ENCODE results near the gene FHOD3. TPM values are rescaled to one million over a fixed set of nuclear protein-coding genes. Genes with fewer than 3 reads are reported as not detected.
"Not testable (repeated sequence)": the region's sequence is repeated elsewhere in the genome, so short reads cannot be mapped to it uniquely, and the experiment has no call there.

The FHOD3 gene
- total RNA-seq, 1 experiment from 2014 or later = 43.0 TPM

DNA sequence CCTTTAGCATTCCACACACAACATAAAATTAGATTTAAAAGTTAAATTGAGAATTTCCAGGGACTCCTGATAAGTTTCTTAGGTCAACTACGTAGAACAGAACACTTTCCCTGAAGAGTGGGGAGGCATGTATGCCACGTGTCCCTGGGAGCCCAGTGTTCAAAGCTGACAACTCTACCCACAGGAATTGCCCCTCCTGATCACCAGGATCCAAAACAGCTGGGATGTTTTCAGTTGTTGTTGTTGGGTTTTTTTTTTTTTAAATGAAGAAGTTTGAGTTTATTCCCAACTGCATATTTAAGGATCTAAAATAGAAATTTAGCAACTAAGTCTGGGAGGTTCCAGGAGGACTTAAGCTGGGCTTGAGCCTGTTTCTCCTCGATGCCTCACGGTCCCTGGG, 430.8 kb downstream of the FHOD3 start:
- DNase-seq (ENCODE audit: low read depth) = no peak

DNA sequence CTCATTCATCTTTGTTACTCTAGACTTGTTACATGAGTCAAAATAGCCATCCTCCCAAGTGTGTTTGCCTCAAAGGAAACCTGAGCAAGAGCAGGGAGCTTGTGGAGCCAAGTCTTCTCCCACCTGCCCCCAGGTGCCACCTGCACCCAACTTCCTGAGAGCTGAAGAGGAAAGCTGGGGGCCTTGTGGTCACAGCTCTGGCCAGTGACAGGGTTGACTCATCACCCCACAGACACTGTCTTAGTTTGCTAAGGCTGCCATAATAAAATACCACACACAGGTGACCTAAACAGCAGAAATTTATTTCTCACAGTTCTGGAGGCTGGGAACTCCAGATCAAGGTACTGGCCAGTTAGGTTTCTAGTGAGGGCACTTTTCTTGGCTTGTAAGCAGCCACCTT, 431.7 kb downstream of the FHOD3 start:
- DNase-seq (ENCODE audit: low read depth) = peak; percentile 34

DNA sequence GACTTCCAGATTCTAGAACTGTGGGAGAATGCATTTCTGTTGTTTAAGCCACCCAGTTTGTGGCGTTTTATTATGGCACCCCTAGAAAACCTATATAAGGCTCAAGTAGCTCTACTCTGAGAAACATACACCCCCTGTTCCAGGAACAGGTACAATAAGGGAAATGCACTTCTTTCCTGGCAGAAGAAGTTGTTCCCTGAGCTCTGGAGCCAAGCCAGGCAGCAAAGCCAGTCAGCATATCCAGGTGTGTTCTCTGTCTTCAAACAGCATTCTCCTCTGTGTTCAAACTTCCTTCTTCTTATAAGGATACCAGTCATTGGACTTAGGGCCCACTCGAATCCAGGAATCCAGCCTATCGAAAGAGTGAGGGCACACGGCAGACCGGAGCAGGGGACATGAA, 434.8 kb downstream of the FHOD3 start:
- no peak for DNase-seq (ENCODE audit: low read depth)

DNA sequence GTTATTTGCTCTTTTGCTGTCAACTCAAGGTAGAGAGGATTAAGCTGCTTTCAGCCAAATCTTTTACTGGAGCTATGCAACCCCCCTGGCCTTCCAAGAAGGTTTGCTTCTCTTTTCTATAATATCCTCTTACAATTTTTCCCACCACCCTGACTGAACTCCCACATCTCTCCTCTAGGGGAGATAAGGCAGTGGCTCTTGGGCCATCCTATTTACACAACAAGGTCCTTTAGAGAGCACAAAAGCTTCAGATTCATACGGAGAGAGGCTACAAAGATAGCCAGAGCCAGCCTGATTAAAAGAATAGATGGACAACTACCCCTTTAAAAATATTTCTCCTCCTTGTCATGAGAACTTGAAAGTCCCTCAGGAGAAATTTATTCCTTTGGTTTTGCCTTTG, 435.6 kb downstream of the FHOD3 start:
- DNase-seq (ENCODE audit: low read depth) = no peak

DNA sequence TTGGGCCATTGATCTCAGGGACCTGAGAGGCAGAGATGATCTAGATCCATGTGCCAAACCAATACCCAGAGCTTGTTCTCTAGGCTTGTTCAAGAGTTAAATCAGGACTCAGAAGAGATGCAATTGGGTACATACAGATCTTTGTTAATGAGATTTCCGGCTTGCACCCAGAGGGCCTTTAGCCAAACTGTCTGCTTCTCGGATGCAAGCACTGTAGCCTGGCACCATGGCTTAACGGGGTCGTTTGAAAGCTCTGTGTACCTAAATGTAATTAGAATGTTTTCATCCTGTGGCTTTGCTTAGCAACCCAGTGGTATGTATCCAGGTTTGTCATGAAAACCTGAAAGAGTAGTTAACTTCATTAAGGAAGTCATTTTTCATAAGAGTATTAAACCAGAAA, 437.1 kb downstream of the FHOD3 start:
- no peak for DNase-seq (ENCODE audit: low read depth)

DNA sequence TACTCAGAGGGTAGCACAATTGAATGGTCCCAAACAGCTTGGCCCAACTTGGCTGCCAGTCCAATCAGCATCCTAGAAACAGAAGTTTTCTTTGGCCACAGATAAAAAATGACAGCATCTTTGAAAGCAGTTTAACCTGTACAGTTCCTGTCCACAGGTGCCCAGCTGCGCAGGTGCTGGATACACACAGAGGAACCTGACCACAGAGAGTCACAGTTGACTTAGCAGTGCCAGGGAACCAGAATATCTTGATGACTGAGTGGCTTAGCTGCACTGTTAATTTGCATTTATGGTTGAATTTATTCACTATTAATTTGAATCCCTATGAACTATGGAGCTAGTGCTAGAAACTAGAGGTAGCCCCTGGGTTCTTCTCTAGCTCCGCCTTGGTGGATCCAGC, 437.6 kb downstream of the FHOD3 start:
- DNase-seq (ENCODE audit: low read depth) = no peak

DNA sequence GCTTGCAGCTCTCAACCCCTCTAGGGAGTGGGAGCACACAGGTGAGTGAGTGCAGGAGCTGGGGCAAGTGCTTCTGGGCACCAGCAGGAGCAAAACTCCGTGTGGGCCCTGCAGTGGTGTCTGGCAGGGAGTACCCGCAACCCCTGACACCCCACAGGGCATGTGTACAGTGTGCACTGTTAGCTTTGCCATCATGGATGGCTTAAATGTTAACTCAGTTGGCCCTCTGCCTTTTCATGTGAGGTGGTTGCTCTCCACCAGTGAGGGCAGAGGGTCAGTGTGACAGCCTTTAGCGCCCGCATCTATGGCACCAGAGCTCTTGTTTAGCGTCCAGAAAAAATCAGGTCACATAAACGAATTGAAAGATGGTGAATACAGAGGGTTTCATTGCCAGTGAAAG, 438.6 kb downstream of the FHOD3 start:
- no peak for DNase-seq (ENCODE audit: low read depth)

DNA sequence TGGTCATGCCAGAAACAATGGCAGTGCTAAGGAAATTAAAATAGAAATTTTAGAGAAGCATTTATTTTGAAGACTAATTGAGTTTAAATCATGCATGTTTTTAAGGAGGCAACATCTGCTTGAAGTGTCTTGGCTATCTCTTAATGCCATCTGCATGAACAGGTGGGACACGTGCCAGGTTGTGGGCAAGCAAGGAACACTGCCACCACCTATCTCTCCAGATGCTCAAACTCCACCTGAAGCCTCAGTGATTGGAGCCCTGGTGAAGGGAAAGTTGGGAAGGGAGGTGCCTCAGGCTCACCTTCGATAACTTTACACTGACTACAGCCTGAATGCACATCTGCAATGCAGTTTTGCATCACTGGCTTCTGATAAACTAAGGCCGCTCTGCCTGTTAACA, 439.8 kb downstream of the FHOD3 start:
- DNase-seq (ENCODE audit: low read depth) = no peak

DNA sequence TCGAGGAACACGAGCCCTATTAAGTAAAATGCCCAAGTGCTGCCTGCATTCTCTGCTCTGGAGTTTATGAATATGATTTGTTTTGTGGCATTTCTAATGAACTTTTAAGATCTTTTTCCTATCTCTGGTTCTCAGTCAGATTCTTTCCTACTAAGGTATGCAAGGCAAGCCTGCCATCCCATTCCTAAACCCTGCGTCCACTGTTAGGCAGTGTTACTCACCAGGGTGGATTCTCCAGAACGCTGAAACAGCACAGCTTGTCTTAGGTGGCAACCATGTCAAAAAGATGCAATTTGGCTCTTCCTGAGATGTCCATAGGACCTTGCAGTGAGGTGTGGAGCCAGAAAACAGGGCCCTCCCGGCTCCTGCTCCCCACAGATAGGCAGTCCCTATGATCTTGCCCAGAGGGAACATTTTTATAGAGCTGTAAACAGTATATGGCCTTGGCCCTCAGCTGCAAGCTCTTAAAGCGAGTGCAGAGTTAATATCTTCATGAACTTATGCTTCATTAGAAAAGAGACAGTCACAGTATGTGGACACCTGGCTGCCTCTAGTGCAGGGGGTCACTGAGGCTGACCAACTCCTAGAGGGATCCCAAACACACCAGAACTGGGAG, 446.9 kb downstream of the FHOD3 start:
- no peak for DNase-seq (ENCODE audit: low read depth)

DNA sequence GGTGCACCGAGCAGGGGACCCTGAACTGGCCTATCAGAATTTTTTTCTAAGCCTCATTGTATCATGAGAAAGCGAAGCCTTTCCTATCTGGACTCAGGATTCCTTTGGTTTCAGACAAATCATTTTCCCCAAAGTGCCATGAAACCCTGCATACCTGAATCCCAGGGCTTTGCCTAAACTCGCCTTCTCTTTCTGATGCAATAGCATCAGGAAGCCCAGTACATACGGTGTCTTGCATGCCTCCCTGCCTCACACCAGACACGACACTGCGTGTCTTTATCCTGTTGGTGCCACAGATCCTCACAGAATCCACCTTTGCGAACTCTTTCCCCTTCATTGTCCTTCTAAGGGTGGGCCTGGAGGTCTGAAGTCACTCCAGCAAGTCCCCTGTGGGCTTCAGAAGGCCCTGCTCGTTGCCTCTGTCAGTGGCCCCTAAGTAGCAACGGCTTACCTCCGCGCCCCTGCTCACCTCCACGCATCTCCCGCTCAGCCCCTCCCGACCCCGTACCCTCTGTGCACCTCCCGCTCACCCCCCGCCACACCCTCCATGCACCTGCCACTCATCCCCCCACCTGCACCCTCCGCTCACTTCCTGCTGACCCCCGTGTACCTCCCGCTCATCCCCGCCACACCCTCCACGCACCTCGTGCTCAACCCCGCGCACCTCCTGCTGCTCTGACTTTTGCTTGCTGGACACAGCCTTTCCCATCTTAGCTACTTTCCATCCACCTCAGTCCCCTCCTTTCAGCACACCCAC, 447.9 kb downstream of the FHOD3 start:
- no peak for DNase-seq (ENCODE audit: low read depth)

DNA sequence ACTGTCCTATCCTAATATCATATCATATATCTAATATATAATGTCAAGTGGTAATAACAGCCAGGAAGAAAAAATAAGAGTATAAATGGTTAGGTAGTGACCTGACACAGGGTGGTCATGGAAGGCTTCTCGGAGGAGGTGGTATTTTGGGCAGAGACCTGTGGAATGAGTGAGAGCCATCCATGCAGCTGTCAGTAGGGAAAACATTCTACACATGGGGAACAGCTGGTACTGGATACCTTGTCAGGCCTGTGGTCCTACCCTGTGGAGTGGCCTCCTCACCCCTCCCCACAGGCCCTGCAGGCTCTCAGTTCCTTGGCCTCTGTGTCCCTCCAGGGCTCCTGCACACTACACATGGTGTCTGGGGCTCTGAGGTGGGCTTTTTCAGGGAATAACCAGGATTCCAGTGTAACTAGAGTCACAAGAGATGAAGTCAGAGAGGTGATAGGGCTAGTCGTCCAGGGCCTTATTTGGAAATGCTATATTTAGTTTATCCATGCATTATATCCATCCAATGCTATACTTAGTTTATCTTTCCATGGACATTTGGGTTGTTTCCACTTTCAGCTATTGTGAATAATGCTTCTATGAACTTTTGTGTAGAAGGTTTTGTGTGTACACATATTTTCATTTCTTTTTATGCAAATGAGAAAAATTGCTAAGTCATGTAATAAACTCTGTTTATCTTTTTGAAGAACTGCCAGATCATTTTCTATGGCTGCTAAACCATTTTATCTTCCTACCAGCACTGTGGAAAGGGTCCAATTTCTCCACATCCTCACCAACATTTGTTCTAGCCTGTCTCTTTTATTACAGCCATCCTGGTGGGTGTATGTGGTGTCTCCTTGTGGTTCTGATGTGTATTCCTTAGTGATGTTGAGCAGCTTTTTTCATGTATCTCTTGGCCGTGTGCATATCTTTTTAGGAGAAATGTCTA, 455.7 kb downstream of the FHOD3 start:
- no peak for DNase-seq (ENCODE audit: low read depth)

DNA sequence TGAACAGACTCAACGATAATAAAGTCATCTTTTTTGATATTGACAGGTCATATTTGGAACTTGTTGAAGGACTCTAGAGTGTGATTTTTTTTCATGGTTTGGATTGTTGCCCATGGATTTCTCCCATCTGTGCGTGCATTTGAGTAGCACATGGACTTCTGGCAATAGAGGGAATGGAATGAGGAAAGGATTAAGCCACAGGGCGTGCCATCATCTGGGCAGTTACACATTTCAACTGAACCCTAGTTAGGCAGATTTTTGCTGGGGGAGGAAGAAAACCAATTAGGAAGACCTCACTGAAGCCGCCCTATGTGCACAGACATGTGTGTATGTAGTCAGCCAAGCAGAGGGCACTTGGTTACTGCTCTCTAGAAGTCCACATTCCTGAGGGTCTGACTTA, 458.7 kb downstream of the FHOD3 start:
- no peak for DNase-seq (ENCODE audit: low read depth)

DNA sequence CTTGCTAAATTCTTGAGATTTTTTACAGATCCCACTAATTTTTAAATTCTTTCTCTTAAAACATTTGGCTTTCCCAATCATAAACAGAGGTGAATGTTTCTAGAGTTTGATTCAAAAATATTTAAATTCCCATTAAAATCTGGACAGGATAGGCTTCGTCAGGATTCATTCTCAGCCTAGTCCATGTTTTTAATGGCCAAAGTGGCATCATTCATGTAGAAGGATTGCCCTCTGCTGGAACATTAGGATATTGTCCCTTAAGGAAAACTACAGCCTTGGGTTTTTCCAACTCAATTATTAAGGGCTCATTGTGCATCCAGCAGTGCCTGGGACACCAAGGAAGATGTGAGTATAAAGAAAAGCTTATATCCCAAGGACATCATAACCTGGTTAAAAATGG, 459.6 kb downstream of the FHOD3 start:
- peak; percentile 41 for DNase-seq (ENCODE audit: low read depth)

DNA sequence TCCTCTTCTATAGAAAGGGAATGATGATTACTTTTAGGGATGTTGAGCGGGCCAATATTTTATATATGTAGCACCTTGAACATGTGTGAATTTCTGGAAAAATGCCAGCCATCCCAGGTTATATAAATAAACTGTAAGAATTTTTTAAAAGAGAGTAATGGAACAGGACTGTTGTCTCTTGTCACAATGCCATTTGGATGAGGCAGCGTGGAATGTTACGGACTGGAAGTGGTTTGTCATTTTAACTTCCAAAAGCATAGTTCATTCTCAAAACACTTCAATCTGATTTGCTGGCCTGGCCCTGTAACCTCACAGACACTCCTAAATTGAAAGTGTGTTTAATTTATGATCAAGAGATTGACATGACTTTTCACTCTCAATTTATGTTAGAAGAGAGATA, 460.5 kb downstream of the FHOD3 start:
- DNase-seq (ENCODE audit: low read depth) = no peak

DNA sequence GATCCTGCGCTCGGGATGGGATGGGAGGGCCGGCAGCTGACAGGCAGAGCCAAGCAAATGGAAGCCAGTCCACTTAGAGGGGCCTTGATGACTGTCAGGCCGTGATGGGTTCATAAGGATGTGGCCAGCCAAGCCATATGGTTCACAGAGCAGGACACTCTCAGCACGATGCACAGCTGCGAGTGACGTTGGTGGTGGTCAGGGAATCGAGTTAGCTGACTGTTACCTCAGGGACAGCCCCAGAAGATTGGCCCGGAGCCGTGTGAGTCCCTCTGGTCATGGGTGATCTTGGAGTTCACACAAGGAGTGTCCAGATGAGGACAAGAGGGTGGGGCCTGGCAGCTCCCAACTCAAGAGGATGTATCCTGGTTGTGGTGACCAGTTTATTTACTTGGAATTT, 461.1 kb downstream of the FHOD3 start:
- DNase-seq (ENCODE audit: low read depth) = no peak

DNA sequence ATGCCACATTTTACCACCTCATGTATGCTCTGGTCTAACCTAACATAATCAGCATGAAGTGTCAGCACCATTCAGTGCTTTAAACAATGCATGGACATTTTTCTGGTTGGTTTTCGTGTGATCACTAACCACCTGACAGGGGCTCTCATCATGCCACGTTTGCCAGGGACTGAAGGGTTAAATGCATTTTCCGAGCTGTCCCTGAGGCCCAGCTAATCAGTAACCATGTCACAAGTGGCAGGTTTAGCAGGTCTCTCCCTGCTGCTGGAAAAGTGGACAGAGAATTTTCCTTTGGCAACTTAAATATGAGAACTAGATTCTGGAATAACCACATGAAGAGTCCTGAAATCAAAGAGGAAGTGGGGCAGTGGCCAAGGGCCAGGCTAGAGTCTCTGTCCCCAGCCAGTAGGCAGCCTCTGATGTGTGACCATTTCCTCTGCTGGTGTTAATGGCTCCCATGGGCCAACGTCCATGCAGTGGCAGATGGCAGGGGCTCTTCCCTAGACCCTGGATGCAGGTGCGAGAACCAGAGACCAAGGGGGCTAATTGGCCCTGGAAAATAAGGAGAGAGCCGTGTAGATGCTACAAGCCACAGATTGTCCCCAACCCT, 461.8 kb downstream of the FHOD3 start:
- no peak for DNase-seq (ENCODE audit: low read depth)

DNA sequence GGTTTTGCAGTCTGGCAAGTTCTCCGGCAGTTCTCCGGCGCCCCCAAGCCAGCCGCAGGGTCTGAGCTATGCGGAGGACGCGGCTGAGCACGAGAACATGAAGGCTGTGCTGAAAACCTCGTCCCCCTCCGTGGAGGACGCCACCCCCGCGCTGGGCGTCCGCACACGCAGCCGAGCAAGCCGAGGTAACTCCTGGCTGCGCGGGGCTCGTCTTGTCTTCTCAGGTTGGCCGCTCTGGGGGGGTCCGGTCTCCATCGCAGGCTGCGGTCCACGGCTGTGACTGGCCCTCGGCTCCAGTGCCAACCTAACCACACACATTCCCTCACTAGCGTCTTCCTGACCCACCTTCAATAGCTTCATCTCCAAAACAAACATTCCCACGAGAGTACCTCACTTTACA, 463.1 kb downstream of the FHOD3 start:
- no peak for DNase-seq (ENCODE audit: low read depth)

DNA sequence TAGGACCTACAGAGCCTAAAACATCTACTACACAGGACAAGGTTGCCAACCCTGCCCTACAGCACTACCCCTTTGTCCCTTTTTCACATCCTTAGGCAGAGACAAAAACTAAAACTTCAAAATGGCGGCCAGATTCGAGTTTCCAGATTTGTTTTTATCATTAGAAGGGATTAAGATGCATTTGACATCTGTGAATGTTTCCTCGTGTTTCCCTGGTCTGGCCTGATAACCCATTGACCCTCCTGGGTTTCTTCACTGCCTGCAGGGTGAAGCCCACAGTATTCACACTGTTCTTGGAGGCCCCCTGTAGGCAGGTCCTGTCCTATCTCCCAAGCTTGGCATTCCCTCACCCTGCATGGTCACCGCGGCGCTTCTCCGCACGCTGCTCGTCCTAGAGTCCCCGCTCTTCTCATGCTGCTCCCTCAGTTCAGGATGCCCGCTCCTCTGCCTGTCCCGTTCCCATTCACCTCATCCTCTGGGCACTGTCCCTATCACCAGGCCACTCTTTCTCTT, 463.7 kb downstream of the FHOD3 start:
- DNase-seq (ENCODE audit: low read depth) = no peak

DNA sequence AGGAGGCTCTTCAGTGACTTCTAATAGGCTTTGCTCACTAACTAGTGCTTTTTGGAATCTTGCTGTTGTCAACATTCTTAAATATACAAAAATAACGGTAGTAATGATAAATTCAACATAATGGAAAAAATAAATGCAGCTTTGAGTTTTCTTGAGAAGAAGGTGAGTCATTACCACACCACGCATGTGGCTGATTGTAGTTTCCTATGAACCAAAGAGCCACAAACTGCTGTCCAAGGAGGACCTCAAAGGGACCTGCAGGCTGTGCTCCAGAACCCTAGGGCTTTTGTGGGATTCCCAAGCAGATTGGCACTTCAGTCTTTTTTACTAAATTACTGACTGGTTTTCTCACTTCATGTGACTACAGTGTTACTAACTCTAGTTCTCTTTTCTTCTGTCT, 464.6 kb downstream of the FHOD3 start:
- DNase-seq (ENCODE audit: low read depth) = peak; percentile 39

DNA sequence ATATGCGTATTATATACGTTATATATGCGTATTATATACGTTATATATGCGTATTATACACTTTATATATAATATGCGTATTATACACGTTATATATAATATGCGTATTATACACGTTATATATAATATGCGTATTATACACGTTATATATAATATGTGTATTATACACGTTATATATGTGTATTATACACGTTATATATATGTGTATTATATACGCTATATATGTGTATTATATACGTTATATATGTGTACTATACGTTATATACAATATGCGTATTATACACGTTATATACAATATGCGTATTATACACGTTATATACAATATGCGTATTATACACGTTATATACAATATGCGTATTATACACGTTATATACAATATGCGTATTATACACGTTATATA, 465.5 kb downstream of the FHOD3 start:
- DNase-seq (ENCODE audit: low read depth) = not testable (repeated sequence)

DNA sequence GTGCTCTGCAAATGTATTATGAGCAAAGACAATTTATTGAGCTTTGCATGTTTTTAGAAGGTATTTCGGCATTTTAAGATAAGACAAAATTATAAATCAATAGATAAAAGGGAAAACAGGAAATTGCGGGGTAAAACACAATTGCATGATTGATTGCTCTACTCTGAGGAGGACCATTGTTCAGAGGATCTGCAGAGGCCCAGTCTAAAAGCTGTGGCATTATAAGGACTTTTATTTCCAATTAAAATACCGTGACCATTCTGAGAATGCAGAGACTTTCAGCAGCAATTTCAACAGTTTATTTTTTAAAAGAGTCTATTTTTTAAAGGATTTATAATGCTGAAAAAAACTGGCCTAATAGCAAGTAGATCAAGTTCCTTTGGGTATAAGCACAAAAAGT, 469.3 kb downstream of the FHOD3 start:
- DNase-seq (ENCODE audit: low read depth) = no peak

DNA sequence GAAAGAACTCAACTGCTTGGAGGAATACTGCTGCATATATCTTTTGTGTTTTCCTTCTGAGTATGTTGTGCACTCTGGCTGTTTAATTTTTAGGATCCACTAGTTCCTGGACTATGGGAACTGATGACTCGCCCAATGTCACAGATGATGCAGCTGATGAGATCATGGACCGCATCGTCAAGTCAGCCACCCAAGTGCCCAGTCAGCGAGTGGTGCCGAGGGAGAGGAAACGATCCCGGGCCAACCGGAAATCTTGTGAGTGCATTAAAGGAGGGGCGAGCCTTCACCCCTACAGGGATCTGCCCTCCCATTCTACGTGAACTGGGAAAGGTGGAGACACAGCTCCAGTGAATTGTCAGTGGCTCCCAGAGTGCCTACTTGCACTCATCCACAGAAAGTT, 471.7 kb downstream of the FHOD3 start:
- peak; percentile 72 for DNase-seq (ENCODE audit: low read depth)

Data from HT1080 (cell line).